Stimulated activated naive B cell treated with anti-CD40 and anti-IgM and Interleukin-4, amounts not matched to agents 10 μg/mL and 1 μg/mL and 100 μg/mL, for 72 hours (primary cell): ENCODE data around the gene KLHL3.

Experiments
- ATAC-seq, 2 donors: fragments of 150-1000 bp; cut with Tn5 transposase; replicated peaks; 2 replicates each; pipeline ENCODE4 v1.10.0; 2021; ENCODE audit warnings: moderate library complexity in 1 of 2
- DNase-seq: peaks from one replicate; pipeline ENCODE4 v3.0.0; 2021
- H3K27ac Mint-ChIP-seq: one replicate; pipeline ENCODE4 v1.8.0; 2022; ENCODE audit warnings: mild to moderate bottlenecking, mixed read lengths
- H3K27me3 Mint-ChIP-seq, 2 donors: one replicate each; pipeline ENCODE4 v1.8.0; 2022; ENCODE audit warnings: mixed read lengths in 2 of 2
- H3K36me3 Mint-ChIP-seq, 2 donors: one replicate each; pipeline ENCODE4 v1.8.0; 2022; ENCODE audit warnings: mixed read lengths in 2 of 2, mild to moderate bottlenecking in 1 of 2
- H3K4me1 Mint-ChIP-seq, 2 donors: one replicate each; pipeline ENCODE4 v1.8.0; 2022; ENCODE audit warnings: mixed read lengths in 2 of 2, mild to moderate bottlenecking in 1 of 2
- H3K4me3 Mint-ChIP-seq, 2 donors: one replicate each; pipeline ENCODE4 v1.8.0; 2022; ENCODE audit warnings: mild to moderate bottlenecking in 2 of 2, mixed read lengths in 2 of 2, moderate library complexity in 1 of 2
- H3K9me3 Mint-ChIP-seq, 2 donors: one replicate each; pipeline ENCODE4 v1.8.0; 2022; ENCODE audit warnings: mixed read lengths in 2 of 2, mild to moderate bottlenecking in 1 of 2

Gene KLHL3

GRCh38 chr5:137754188-137754960, 18.5 kb upstream of the KLHL3 start, which contains the start of gene HNRNPA0:
Gene HNRNPA0, minus strand, starts transcription at chr5:137754363. Its CDS starts 297 bp downstream, at chr5:137754066.
- DNase-seq (peak; percentile 96), ATAC-seq (peak; percentile 86 to 89)
- peaks cover 9 to 19% of the 10 kb centered on the region in 2 donors for H3K4me1 Mint-ChIP-seq
- no peaks in the 10 kb centered on the region for H3K9me3 Mint-ChIP-seq
- H3K36me3 Mint-ChIP-seq = peaks cover 24 to 33% of the 10 kb centered on the region in 2 donors
- peak within 1 kb of the TSS; percentile 100 for H3K27ac Mint-ChIP-seq
- peak within 1 kb of the TSS; percentile 93 to 95 for H3K4me3 Mint-ChIP-seq
- no peaks in the 10 kb centered on the region for H3K27me3 Mint-ChIP-seq

- Mint-ChIP-seq H3K9me3 (no peaks in the 10 kb centered on the region), H3K27ac (peak overlapping the region; percentile 100), H3K36me3 (peaks cover 24 to 33% of the 10 kb centered on the region in 2 donors), H3K27me3 (no peaks in the 10 kb centered on the region), H3K4me1 (peaks cover 9 to 19% of the 10 kb centered on the region in 2 donors), H3K4me3 (peak overlapping the region; percentile 93 to 95)
- peak; percentile 44 for DNase-seq
- peak; percentile 16 to 24 for ATAC-seq
Observed at GRCh38 chr5:137753691-137754187, 17.9 kb upstream of the KLHL3 start.

GRCh38 chr5:137752905-137753690, 17.2 kb upstream of the KLHL3 start:
- DNase-seq (peak; percentile 9), ATAC-seq (no peak)
- peak overlapping the region; percentile 93 to 95 for H3K4me3 Mint-ChIP-seq
- no peaks in the 10 kb centered on the region for H3K9me3 Mint-ChIP-seq
- H3K4me1 Mint-ChIP-seq = peaks cover 9 to 19% of the 10 kb centered on the region in 2 donors
- H3K27me3 Mint-ChIP-seq = no peaks in the 10 kb centered on the region
- peaks cover 24 to 33% of the 10 kb centered on the region in 2 donors for H3K36me3 Mint-ChIP-seq
- H3K27ac Mint-ChIP-seq = peak overlapping the region; percentile 100

- Mint-ChIP-seq H3K4me1 (peaks cover 9 to 19% of the 10 kb centered on the region in 2 donors), H3K27me3 (no peaks in the 10 kb centered on the region)
- no peak for DNase-seq
Observed at GRCh38 chr5:137751869-137752491, 16.1 kb upstream of the KLHL3 start.

GRCh38 chr5:137750436-137750835, 14.5 kb upstream of the KLHL3 start:
- no peak for ATAC-seq
- no peaks in the 10 kb centered on the region for H3K27me3 Mint-ChIP-seq
- H3K4me3 Mint-ChIP-seq = no peak overlapping the region
- H3K27ac Mint-ChIP-seq = no peak overlapping the region
- H3K36me3 Mint-ChIP-seq = peaks cover 24 to 33% of the 10 kb centered on the region in 2 donors
- no peaks in the 10 kb centered on the region for H3K9me3 Mint-ChIP-seq
- DNase-seq = no peak
- peaks cover 9 to 19% of the 10 kb centered on the region in 2 donors for H3K4me1 Mint-ChIP-seq

More at GRCh38 chr5:137751869-137752491, 16.1 kb upstream of the KLHL3 start:
- ATAC-seq = no peak
- H3K27ac Mint-ChIP-seq = peak overlapping the region; percentile 59
- peak overlapping the region; percentile 83 to 93 for H3K4me3 Mint-ChIP-seq
- H3K9me3 Mint-ChIP-seq = no peaks in the 10 kb centered on the region
- H3K36me3 Mint-ChIP-seq = peaks cover 24 to 33% of the 10 kb centered on the region in 2 donors

- ATAC-seq (no peak), DNase-seq (no peak)
- H3K4me1 Mint-ChIP-seq = peaks cover 8 to 19% of the 10 kb centered on the region in 2 donors
- no peaks in the 10 kb centered on the region for H3K27me3 Mint-ChIP-seq
- peaks cover 17 to 22% of the 10 kb centered on the region in 2 donors for H3K36me3 Mint-ChIP-seq
- no peak overlapping the region for H3K4me3 Mint-ChIP-seq
- no peaks in the 10 kb centered on the region for H3K9me3 Mint-ChIP-seq
- no peak overlapping the region for H3K27ac Mint-ChIP-seq
Observed at GRCh38 chr5:137747848-137748247, 12.0 kb upstream of the KLHL3 start.

- peak; percentile 82 to 88 for ATAC-seq
- H3K36me3 Mint-ChIP-seq = no peaks in the 10 kb centered on the region
- H3K27me3 Mint-ChIP-seq = no peaks in the 10 kb centered on the region
Observed at GRCh38 chr5:137743031-137743640, 7.2 kb upstream of the KLHL3 start.

GRCh38 chr5:137741718-137742117, 5.8 kb upstream of the KLHL3 start:
- Mint-ChIP-seq H3K4me1 (peaks cover 0 to 3% of the 10 kb centered on the region in 2 donors), H3K9me3 (peaks cover 2 to 3% of the 10 kb centered on the region in 2 donors), H3K4me3 (no peak overlapping the region), H3K36me3 (peaks cover 0 to 5% of the 10 kb centered on the region in 2 donors), H3K27ac (no peak overlapping the region), H3K27me3 (no peaks in the 10 kb centered on the region)
- DNase-seq (no peak), ATAC-seq (no peak)

More at GRCh38 chr5:137743031-137743640, 7.2 kb upstream of the KLHL3 start:
- Mint-ChIP-seq H3K9me3 (no peaks in the 10 kb centered on the region), H3K4me1 (no peaks in the 10 kb centered on the region), H3K4me3 (no peak overlapping the region), H3K27ac (no peak overlapping the region)
- peak; percentile 29 for DNase-seq

GRCh38 chr5:137739737-137740136, 3.8 kb upstream of the KLHL3 start:
- DNase-seq = no peak
- Mint-ChIP-seq H3K9me3 (peaks cover 2 to 3% of the 10 kb centered on the region in 2 donors), H3K27me3 (no peaks in the 10 kb centered on the region), H3K36me3 (peaks cover 0 to 5% of the 10 kb centered on the region in 2 donors), H3K4me1 (peaks cover 0 to 3% of the 10 kb centered on the region in 2 donors), H3K27ac (no peak overlapping the region), H3K4me3 (no peak overlapping the region)
- ATAC-seq = no peak

GRCh38 chr5:137738947-137739346, 3.1 kb upstream of the KLHL3 start:
- no peak for DNase-seq
- Mint-ChIP-seq H3K4me3 (no peak overlapping the region), H3K27me3 (no peaks in the 10 kb centered on the region), H3K36me3 (peaks cover 0 to 5% of the 10 kb centered on the region in 2 donors), H3K4me1 (peaks cover 0 to 9% of the 10 kb centered on the region in 2 donors), H3K27ac (no peak overlapping the region), H3K9me3 (peaks cover 2 to 3% of the 10 kb centered on the region in 2 donors)
- ATAC-seq = no peak

- H3K4me1 Mint-ChIP-seq = peaks cover 0 to 9% of the 10 kb centered on the region in 2 donors
- ATAC-seq = no peak
- peaks cover 0 to 5% of the 10 kb centered on the region in 2 donors for H3K36me3 Mint-ChIP-seq
- H3K4me3 Mint-ChIP-seq = no peak overlapping the region
- DNase-seq = no peak
- peaks cover 2 to 3% of the 10 kb centered on the region in 2 donors for H3K9me3 Mint-ChIP-seq
- H3K27ac Mint-ChIP-seq = no peak overlapping the region
- H3K27me3 Mint-ChIP-seq = no peaks in the 10 kb centered on the region
Observed at GRCh38 chr5:137737349-137738131, 1.7 kb upstream of the KLHL3 start.

GRCh38 chr5:137736496-137736895, 607 bp upstream of the KLHL3 start:
- Mint-ChIP-seq H3K27ac (no peak overlapping the region), H3K9me3 (peaks cover 2 to 3% of the 10 kb centered on the region in 2 donors), H3K4me3 (no peak overlapping the region), H3K27me3 (no peaks in the 10 kb centered on the region), H3K36me3 (peaks cover 0 to 5% of the 10 kb centered on the region in 2 donors), H3K4me1 (peaks cover 0 to 9% of the 10 kb centered on the region in 2 donors)
- no peak for ATAC-seq
- no peak for DNase-seq
